C4-2B (cell line): ENCODE measurements around the gene BARX2.

Experiments
- ZFX ChIP-seq: fragments of 450-650 bp; IDR thresholded peaks from 2 replicates; pipeline ENCODE4 v1.6.1; 2017
- TF ChIP-seq, protein P1 (sequence below): fragments of 450-650 bp; conservative IDR thresholded peaks from 2 replicates; pipeline ENCODE4 v1.5.1; 2017; ENCODE audit warnings: mild to moderate bottlenecking

DNA sequence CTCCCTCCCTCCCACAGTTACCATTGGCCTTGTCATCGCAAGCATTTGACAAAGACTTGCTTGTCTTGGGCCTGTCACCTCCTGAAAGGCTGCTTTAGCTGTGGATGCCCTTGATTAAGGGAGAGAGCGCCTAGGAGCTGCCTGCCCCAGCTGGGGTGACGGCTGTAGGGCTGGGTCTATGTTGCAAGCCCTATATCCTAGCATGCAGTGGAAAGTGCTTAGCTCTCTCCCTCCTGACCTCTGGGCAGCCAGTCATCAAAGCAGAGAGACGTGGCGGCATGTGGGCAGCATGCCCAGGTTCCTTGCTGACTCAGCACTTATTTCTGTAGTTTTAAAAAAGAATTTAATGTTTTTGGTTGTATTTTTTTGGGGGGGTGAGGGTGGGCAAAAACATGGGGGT lies 75.9 kb downstream of the BARX2 start:
- TF ChIP-seq, protein P1, sequence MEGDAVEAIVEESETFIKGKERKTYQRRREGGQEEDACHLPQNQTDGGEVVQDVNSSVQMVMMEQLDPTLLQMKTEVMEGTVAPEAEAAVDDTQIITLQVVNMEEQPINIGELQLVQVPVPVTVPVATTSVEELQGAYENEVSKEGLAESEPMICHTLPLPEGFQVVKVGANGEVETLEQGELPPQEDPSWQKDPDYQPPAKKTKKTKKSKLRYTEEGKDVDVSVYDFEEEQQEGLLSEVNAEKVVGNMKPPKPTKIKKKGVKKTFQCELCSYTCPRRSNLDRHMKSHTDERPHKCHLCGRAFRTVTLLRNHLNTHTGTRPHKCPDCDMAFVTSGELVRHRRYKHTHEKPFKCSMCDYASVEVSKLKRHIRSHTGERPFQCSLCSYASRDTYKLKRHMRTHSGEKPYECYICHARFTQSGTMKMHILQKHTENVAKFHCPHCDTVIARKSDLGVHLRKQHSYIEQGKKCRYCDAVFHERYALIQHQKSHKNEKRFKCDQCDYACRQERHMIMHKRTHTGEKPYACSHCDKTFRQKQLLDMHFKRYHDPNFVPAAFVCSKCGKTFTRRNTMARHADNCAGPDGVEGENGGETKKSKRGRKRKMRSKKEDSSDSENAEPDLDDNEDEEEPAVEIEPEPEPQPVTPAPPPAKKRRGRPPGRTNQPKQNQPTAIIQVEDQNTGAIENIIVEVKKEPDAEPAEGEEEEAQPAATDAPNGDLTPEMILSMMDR: no peak
- no peak for TF ChIP-seq ZFX
